ENCODE data around the gene RBM45.

RBM45 gene

GRCh38 chr2:178155524-178155923 lies 43.3 kb downstream of the RBM45 start:
- in situ Hi-C loops (cut with MboI; ENCODE audit: low sequenced_read_pairs): no loop called here

- in situ Hi-C loops (cut with MboI; ENCODE audit: low sequenced_read_pairs): no loop called here
Observed at GRCh38 chr2:178157574-178157973, 45.3 kb downstream of the RBM45 start.

GRCh38 chr2:178159966-178160365 lies 47.7 kb downstream of the RBM45 start:
- in situ Hi-C loops (cut with MboI; ENCODE audit: low sequenced_read_pairs): no loop called here

- in situ Hi-C loops (cut with MboI; ENCODE audit: low sequenced_read_pairs): no loop called here
Observed at GRCh38 chr2:178160601-178161000, 48.4 kb downstream of the RBM45 start.

- in situ Hi-C loops (cut with MboI; ENCODE audit: low sequenced_read_pairs): no loop called here
Observed at GRCh38 chr2:178163395-178163794, 51.2 kb downstream of the RBM45 start.

GRCh38 chr2:178163911-178164310 lies 51.7 kb downstream of the RBM45 start:
- in situ Hi-C loops (cut with MboI; ENCODE audit: low sequenced_read_pairs): no loop called here

GRCh38 chr2:178173657-178174056 lies 61.4 kb downstream of the RBM45 start:
- in situ Hi-C loops (cut with MboI; ENCODE audit: low sequenced_read_pairs): no loop called here

- in situ Hi-C loops (cut with MboI; ENCODE audit: low sequenced_read_pairs): no loop called here
Observed at GRCh38 chr2:178177066-178177679, 64.9 kb downstream of the RBM45 start.

All from HL-60/S4 (cell line).